ENCODE measurements around the gene GPRIN2. TPM values are rescaled to one million over a fixed set of nuclear protein-coding genes. Genes with fewer than 3 reads are reported as not detected.
A peak's percentile ranks its signal among the peaks of the same experiment; 100 is the strongest.
"Not testable (repeated sequence)": the region's sequence is repeated elsewhere in the genome, so short reads cannot be mapped to it uniquely, and the experiment has no call there.

The GPRIN2 gene
- polyA plus RNA-seq, 1 donor, result 10.3 TPM

- no peaks in the 10 kb centered on the region for H3K36me3 ChIP-seq (ENCODE audit: control insufficient read depth, insufficient read depth, low read length)
- no peaks in the 10 kb centered on the region for H3K27me3 ChIP-seq (ENCODE audit: control insufficient read depth, insufficient read depth, low read length)
- 85% methylated on average over 6 of the region's 6 CpGs for WGBS (ENCODE audit: insufficient coverage, low lambda C conversion rate)
- no peaks in the 10 kb centered on the region for H3K9me3 ChIP-seq (ENCODE audit: control insufficient read depth, low read depth, low read length)
- peaks cover 16% of the 10 kb centered on the region for H3K4me1 ChIP-seq (ENCODE audit: control insufficient read depth, insufficient read depth, low read length)
- DNase-seq, result no peak
- no peak overlapping the region for H3K27ac ChIP-seq (ENCODE audit: low read length)
- no peak overlapping the region for H3K4me3 ChIP-seq (ENCODE audit: low read length)
Observed at GRCh38 chr10:46534828-46535524, 21.5 kb downstream of the GPRIN2 start.

- H3K9me3 ChIP-seq (ENCODE audit: control insufficient read depth, low read depth, low read length); H3K27ac ChIP-seq (ENCODE audit: low read length); H3K4me1 ChIP-seq (ENCODE audit: control insufficient read depth, insufficient read depth, low read length); DNase-seq; H3K4me3 ChIP-seq (ENCODE audit: low read length); H3K36me3 ChIP-seq (ENCODE audit: control insufficient read depth, insufficient read depth, low read length); H3K27me3 ChIP-seq (ENCODE audit: control insufficient read depth, insufficient read depth, low read length): not testable (repeated sequence)
- WGBS (ENCODE audit: insufficient coverage, low lambda C conversion rate), result 88% methylated on average over 1 of the region's 1 CpG
Observed at GRCh38 chr10:46532256-46532655, 24.2 kb downstream of the GPRIN2 start.

GRCh38 chr10:46530249-46531186 lies 25.9 kb downstream of the GPRIN2 start:
- peak; percentile 90 to 94 for DNase-seq
- Histone ChIP-seq H3K4me1 (ENCODE audit: control insufficient read depth, insufficient read depth, low read length) (peaks cover 5% of the 10 kb centered on the region), H3K27ac (ENCODE audit: low read length) (peak overlapping the region; percentile 18), H3K27me3 (ENCODE audit: control insufficient read depth, insufficient read depth, low read length) (no peaks in the 10 kb centered on the region), H3K9me3 (ENCODE audit: control insufficient read depth, low read depth, low read length) (peaks cover 6% of the 10 kb centered on the region), H3K36me3 (ENCODE audit: control insufficient read depth, insufficient read depth, low read length) (no peaks in the 10 kb centered on the region), H3K4me3 (ENCODE audit: low read length) (no peak overlapping the region)
- 95% methylated on average over 14 of the region's 18 CpGs for WGBS (ENCODE audit: insufficient coverage, low lambda C conversion rate)

GRCh38 chr10:46529742-46530141 lies 26.7 kb downstream of the GPRIN2 start:
- H3K27ac ChIP-seq (ENCODE audit: low read length); H3K27me3 ChIP-seq (ENCODE audit: control insufficient read depth, insufficient read depth, low read length); H3K36me3 ChIP-seq (ENCODE audit: control insufficient read depth, insufficient read depth, low read length); H3K4me3 ChIP-seq (ENCODE audit: low read length); DNase-seq; H3K4me1 ChIP-seq (ENCODE audit: control insufficient read depth, insufficient read depth, low read length); H3K9me3 ChIP-seq (ENCODE audit: control insufficient read depth, low read depth, low read length): not testable (repeated sequence)
- WGBS (ENCODE audit: insufficient coverage, low lambda C conversion rate), result 87% methylated on average over 4 of the region's 7 CpGs

- no peak overlapping the region for H3K27ac ChIP-seq (ENCODE audit: low read length)
- H3K9me3 ChIP-seq (ENCODE audit: control insufficient read depth, low read depth, low read length), result peaks cover 9% of the 10 kb centered on the region
- no peak overlapping the region for H3K4me3 ChIP-seq (ENCODE audit: low read length)
- H3K27me3 ChIP-seq (ENCODE audit: control insufficient read depth, insufficient read depth, low read length), result no peaks in the 10 kb centered on the region
- peaks cover 5% of the 10 kb centered on the region for H3K4me1 ChIP-seq (ENCODE audit: control insufficient read depth, insufficient read depth, low read length)
- DNase-seq, result no peak
- 88% methylated on average over 4 of the region's 9 CpGs for WGBS (ENCODE audit: insufficient coverage, low lambda C conversion rate)
- no peaks in the 10 kb centered on the region for H3K36me3 ChIP-seq (ENCODE audit: control insufficient read depth, insufficient read depth, low read length)
Observed at GRCh38 chr10:46528675-46529615, 27.5 kb downstream of the GPRIN2 start.

GRCh38 chr10:46528171-46528671 lies 28.2 kb downstream of the GPRIN2 start:
- DNase-seq, result no peak
- H3K27me3 ChIP-seq (ENCODE audit: control insufficient read depth, insufficient read depth, low read length), result no peaks in the 10 kb centered on the region
- peaks cover 9% of the 10 kb centered on the region for H3K9me3 ChIP-seq (ENCODE audit: control insufficient read depth, low read depth, low read length)
- no peaks in the 10 kb centered on the region for H3K36me3 ChIP-seq (ENCODE audit: control insufficient read depth, insufficient read depth, low read length)
- H3K4me3 ChIP-seq (ENCODE audit: low read length), result no peak overlapping the region
- peaks cover 11% of the 10 kb centered on the region for H3K4me1 ChIP-seq (ENCODE audit: control insufficient read depth, insufficient read depth, low read length)
- WGBS (ENCODE audit: insufficient coverage, low lambda C conversion rate), result 100% methylated on average over 1 of the region's 9 CpGs
- H3K27ac ChIP-seq (ENCODE audit: low read length), result no peak overlapping the region

GRCh38 chr10:46527241-46527811 lies 29.1 kb downstream of the GPRIN2 start:
- Histone ChIP-seq H3K4me3 (ENCODE audit: low read length) (no peak overlapping the region), H3K36me3 (ENCODE audit: control insufficient read depth, insufficient read depth, low read length) (no peaks in the 10 kb centered on the region), H3K9me3 (ENCODE audit: control insufficient read depth, low read depth, low read length) (peaks cover 9% of the 10 kb centered on the region), H3K27me3 (ENCODE audit: control insufficient read depth, insufficient read depth, low read length) (no peaks in the 10 kb centered on the region), H3K4me1 (ENCODE audit: control insufficient read depth, insufficient read depth, low read length) (peaks cover 11% of the 10 kb centered on the region), H3K27ac (ENCODE audit: low read length) (no peak overlapping the region)
- DNase-seq, result no peak
- WGBS (ENCODE audit: insufficient coverage, low lambda C conversion rate), result 95% methylated on average over 4 of the region's 12 CpGs

- Histone ChIP-seq H3K27ac (ENCODE audit: low read length) (no peak overlapping the region), H3K4me1 (ENCODE audit: control insufficient read depth, insufficient read depth, low read length) (peaks cover 11% of the 10 kb centered on the region), H3K27me3 (ENCODE audit: control insufficient read depth, insufficient read depth, low read length) (no peaks in the 10 kb centered on the region), H3K9me3 (ENCODE audit: control insufficient read depth, low read depth, low read length) (peaks cover 9% of the 10 kb centered on the region), H3K4me3 (ENCODE audit: low read length) (no peak overlapping the region), H3K36me3 (ENCODE audit: control insufficient read depth, insufficient read depth, low read length) (no peaks in the 10 kb centered on the region)
- 64% methylated on average over 5 of the region's 7 CpGs for WGBS (ENCODE audit: insufficient coverage, low lambda C conversion rate)
- no peak for DNase-seq
Observed at GRCh38 chr10:46526682-46527038, 29.8 kb downstream of the GPRIN2 start.

- Histone ChIP-seq H3K27ac (ENCODE audit: low read length) (no peak overlapping the region), H3K4me3 (ENCODE audit: low read length) (no peak overlapping the region), H3K36me3 (ENCODE audit: control insufficient read depth, insufficient read depth, low read length) (no peaks in the 10 kb centered on the region), H3K9me3 (ENCODE audit: control insufficient read depth, low read depth, low read length) (peaks cover 9% of the 10 kb centered on the region), H3K27me3 (ENCODE audit: control insufficient read depth, insufficient read depth, low read length) (no peaks in the 10 kb centered on the region), H3K4me1 (ENCODE audit: control insufficient read depth, insufficient read depth, low read length) (peaks cover 11% of the 10 kb centered on the region)
- no peak for DNase-seq
- 100% methylated on average over 1 of the region's 4 CpGs for WGBS (ENCODE audit: insufficient coverage, low lambda C conversion rate)
Observed at GRCh38 chr10:46525824-46526681, 30.4 kb downstream of the GPRIN2 start.
